ENCODE data around the gene ARSK. TPM values are rescaled to one million over a fixed set of nuclear protein-coding genes. Genes with fewer than 3 reads are reported as not detected.

The ARSK gene
- 5.6 and 6.9 TPM in 2 replicates for polyA plus RNA-seq (2012; rRNA removed)
- polyA plus RNA-seq (2012; cell fraction: cytosol; rRNA removed): 7.9 and 8.4 TPM in 2 replicates
- 3.2 and 4.6 TPM in 2 replicates for polyA plus RNA-seq (2012; cell fraction: nucleus; rRNA removed)

GRCh38 chr5:95554647-95555548 lies at the start of gene ARSK, which contains the start of gene SKIC3:
ARSK (plus strand) TSS chr5:95555101; CDS start chr5:95555279, 178 bp downstream.
SKIC3 (minus strand) TSS chr5:95554977; CDS start chr5:95547150, 7,827 bp downstream.
- ChIA-PET POLR2A (interaction anchor here (1.0 kb wide), 1 partner anchor 9 kb away, joined by 3 read pairs; no protein-coding TSS in a partner anchor), CTCF (interaction anchor here (0.6 kb wide), 1 partner anchor 9 kb away, joined by 3 read pairs; no protein-coding TSS in a partner anchor)
- no peaks in the 10 kb centered on the region for H3K9me3 ChIP-seq
- H3K27ac ChIP-seq (ENCODE audit: low read depth in 2 of 2, low read length in 1 of 2): peak within 1 kb of the TSS; percentile 68 to 80
- H4K20me1 ChIP-seq (ENCODE audit: insufficient read depth): no peaks in the 10 kb centered on the region
- H3K27me3 ChIP-seq (ENCODE audit: insufficient read depth): no peaks in the 10 kb centered on the region
- peaks cover 10 to 16% of the 10 kb centered on the region in 2 experiments; a peak in 3 of 4 replicates for H3K4me1 ChIP-seq (ENCODE audit: control insufficient read depth in 1 of 2, insufficient read depth in 2 of 2, low read depth in 1 of 2, low read length in 1 of 2)
- H3K36me3 ChIP-seq (replicated peaks in 1 of 2; ENCODE audit: control insufficient read depth in 1 of 2, insufficient read depth in 2 of 2, low read length in 1 of 2): peaks cover 9 to 21% of the 10 kb centered on the region in 2 experiments
- peaks cover 55% of the 10 kb centered on the region for H3K79me2 ChIP-seq (ENCODE audit: insufficient read depth)
- peak within 1 kb of the TSS; percentile 81 to 92 for H3K4me3 ChIP-seq (ENCODE audit: low read depth in 2 of 2, low read length in 1 of 2)
- H3F3A ChIP-seq (replicated peaks; ENCODE audit: insufficient read depth): no peaks in the 10 kb centered on the region
- peak within 1 kb of the TSS; percentile 92 for H2AFZ ChIP-seq (ENCODE audit: low read depth)
- 0% methylated on average over 43 of the region's 63 CpGs for WGBS (ENCODE audit: low lambda C conversion rate)
- H3K9me2 ChIP-seq: no peaks in the 10 kb centered on the region
- peak within 1 kb of the TSS; percentile 67 for H3K9ac ChIP-seq
- DNase-seq: peak; percentile 92
- peak within 1 kb of the TSS; percentile 77 for H3K4me2 ChIP-seq
- TF ChIP-seq MAX (IDR thresholded peaks at IDR 0.05; ENCODE audit: low read depth): peak; percentile 90
- TF ChIP-seq ZBTB33 (IDR thresholded peaks at IDR 0.05; ENCODE audit: borderline replicate concordance, low read depth): peak; percentile 75
- TF ChIP-seq POLR2AphosphoS5 (IDR thresholded peaks at IDR 0.05; ENCODE audit: low read depth, low read length): peak; percentile 86
- no peak for TF ChIP-seq JUND (IDR thresholded peaks at IDR 0.05)
- TF ChIP-seq TCF12 (IDR thresholded peaks at IDR 0.05): no peak
- TF ChIP-seq YY1 (IDR thresholded peaks at IDR 0.05; ENCODE audit: low read depth): peak; percentile 60; the same call in 1 of the 2 replicates
- TF ChIP-seq ELF1 (IDR thresholded peaks at IDR 0.05): peak; percentile 38; the same call in 1 of the 2 replicates
- peak; percentile 45; the same call in 1 of the 2 replicates for TF ChIP-seq GABPA (IDR thresholded peaks at IDR 0.05; ENCODE audit: low read depth)
- TF ChIP-seq SMC3 (IDR thresholded peaks at IDR 0.05; ENCODE audit: low read depth, low read length): 0 out of 2 replicates have a peak, but pooled peaks have one; percentile 20
- TF ChIP-seq, protein P1, sequence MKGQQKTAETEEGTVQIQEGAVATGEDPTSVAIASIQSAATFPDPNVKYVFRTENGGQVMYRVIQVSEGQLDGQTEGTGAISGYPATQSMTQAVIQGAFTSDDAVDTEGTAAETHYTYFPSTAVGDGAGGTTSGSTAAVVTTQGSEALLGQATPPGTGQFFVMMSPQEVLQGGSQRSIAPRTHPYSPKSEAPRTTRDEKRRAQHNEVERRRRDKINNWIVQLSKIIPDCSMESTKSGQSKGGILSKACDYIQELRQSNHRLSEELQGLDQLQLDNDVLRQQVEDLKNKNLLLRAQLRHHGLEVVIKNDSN (IDR thresholded peaks at IDR 0.05; ENCODE audit: borderline replicate concordance, low read depth): peak; percentile 94
- TF ChIP-seq IRF3 (IDR thresholded peaks at IDR 0.05; ENCODE audit: low read depth, low read length): no peak
- no peak for TF ChIP-seq MEF2A (IDR thresholded peaks at IDR 0.05; ENCODE audit: borderline replicate concordance, low read depth)
- no peak for TF ChIP-seq RXRA (IDR thresholded peaks at IDR 0.05; ENCODE audit: borderline replicate concordance, low read depth)
- TF ChIP-seq, protein P2, sequence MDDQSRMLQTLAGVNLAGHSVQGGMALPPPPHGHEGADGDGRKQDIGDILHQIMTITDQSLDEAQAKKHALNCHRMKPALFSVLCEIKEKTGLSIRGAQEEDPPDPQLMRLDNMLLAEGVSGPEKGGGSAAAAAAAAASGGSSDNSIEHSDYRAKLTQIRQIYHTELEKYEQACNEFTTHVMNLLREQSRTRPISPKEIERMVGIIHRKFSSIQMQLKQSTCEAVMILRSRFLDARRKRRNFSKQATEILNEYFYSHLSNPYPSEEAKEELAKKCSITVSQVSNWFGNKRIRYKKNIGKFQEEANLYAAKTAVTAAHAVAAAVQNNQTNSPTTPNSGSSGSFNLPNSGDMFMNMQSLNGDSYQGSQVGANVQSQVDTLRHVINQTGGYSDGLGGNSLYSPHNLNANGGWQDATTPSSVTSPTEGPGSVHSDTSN (IDR thresholded peaks at IDR 0.05): peak; percentile 76
- peak; percentile 82 for TF ChIP-seq CHD2 (IDR thresholded peaks at IDR 0.05; ENCODE audit: low read length, partially characterized antibody)
- peak; percentile 61; the same call in 1 of the 2 replicates for TF ChIP-seq SIN3A (IDR thresholded peaks at IDR 0.05; ENCODE audit: borderline replicate concordance, low read depth, low read length)
- peak; percentile 89 for TF ChIP-seq MXI1 (IDR thresholded peaks at IDR 0.05; ENCODE audit: low read depth, low read length)
- peak; percentile 63; the same call in 1 of the 2 replicates for TF ChIP-seq TAF1 (IDR thresholded peaks at IDR 0.05; ENCODE audit: borderline replicate concordance, low read depth, low read length)
- no peak for TF ChIP-seq RFX5 (IDR thresholded peaks at IDR 0.05; ENCODE audit: low read length)
- no peak for TF ChIP-seq FOXM1 (IDR thresholded peaks at IDR 0.05; ENCODE audit: low read depth)
- TF ChIP-seq EP300 (IDR thresholded peaks at IDR 0.05; ENCODE audit: borderline replicate concordance in 1 of 2, low read depth in 1 of 2, low read length in 1 of 2): 0 out of 4 replicates have a peak, but pooled peaks of 1 of the 2 experiments have one; percentile 32
- TF ChIP-seq, protein P3, sequence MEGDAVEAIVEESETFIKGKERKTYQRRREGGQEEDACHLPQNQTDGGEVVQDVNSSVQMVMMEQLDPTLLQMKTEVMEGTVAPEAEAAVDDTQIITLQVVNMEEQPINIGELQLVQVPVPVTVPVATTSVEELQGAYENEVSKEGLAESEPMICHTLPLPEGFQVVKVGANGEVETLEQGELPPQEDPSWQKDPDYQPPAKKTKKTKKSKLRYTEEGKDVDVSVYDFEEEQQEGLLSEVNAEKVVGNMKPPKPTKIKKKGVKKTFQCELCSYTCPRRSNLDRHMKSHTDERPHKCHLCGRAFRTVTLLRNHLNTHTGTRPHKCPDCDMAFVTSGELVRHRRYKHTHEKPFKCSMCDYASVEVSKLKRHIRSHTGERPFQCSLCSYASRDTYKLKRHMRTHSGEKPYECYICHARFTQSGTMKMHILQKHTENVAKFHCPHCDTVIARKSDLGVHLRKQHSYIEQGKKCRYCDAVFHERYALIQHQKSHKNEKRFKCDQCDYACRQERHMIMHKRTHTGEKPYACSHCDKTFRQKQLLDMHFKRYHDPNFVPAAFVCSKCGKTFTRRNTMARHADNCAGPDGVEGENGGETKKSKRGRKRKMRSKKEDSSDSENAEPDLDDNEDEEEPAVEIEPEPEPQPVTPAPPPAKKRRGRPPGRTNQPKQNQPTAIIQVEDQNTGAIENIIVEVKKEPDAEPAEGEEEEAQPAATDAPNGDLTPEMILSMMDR (IDR thresholded peaks at IDR 0.05): peak; percentile 44
- no peak for TF ChIP-seq TEAD4 (IDR thresholded peaks at IDR 0.05; ENCODE audit: borderline replicate concordance, insufficient read depth)
- no peak for TF ChIP-seq FOXJ3 (CRISPR knock-in tag; IDR thresholded peaks at IDR 0.05)
- peak; percentile 13; the same call in 1 of the 2 replicates for TF ChIP-seq RAD21 (IDR thresholded peaks at IDR 0.05; ENCODE audit: low read length)
- TF ChIP-seq FOSL2 (IDR thresholded peaks at IDR 0.05; ENCODE audit: borderline replicate concordance, low read depth): no peak

Measured in SK-N-SH (cell line).